H1 (cell line): ENCODE measurements around the gene LGALS1. TPM values are rescaled to one million over a fixed set of nuclear protein-coding genes. Genes with fewer than 3 reads are reported as not detected.

Experiments
- CBX5 ChIP-seq: fragments of 300-800, 300-1000 bp; sonication (generic); IDR thresholded peaks from 2 replicates; pipeline ENCODE4 v1.7.1; 2016; ENCODE audit warnings: antibody characterized with exemption, low read length, low read depth
- GABPA ChIP-seq: IDR thresholded peaks from 2 replicates; pipeline ENCODE4 v1.6.1; 2011; ENCODE audit warnings: mild to moderate bottlenecking, low read length, moderate library complexity, borderline replicate concordance; ENCODE audit not compliant: insufficient read depth
- GTF2F1 ChIP-seq: IDR thresholded peaks from 2 replicates; pipeline ENCODE4 v1.6.1; 2012; ENCODE audit warnings: low read depth, low read length, improper control_type of control experiment, borderline replicate concordance
- HDAC2 ChIP-seq, 2 experiments: fragments of 300-600 bp in 1 of 2; sonication (generic) in 1 of 2; IDR thresholded peaks; 2 replicates each; pipeline ENCODE4 v1.6.1; 2011 to 2012; ENCODE audit warnings: low read depth in 2 of 2, low read length in 2 of 2, mild to moderate bottlenecking in 2 of 2, moderate library complexity in 2 of 2, borderline replicate concordance in 1 of 2, inconsistent platforms in 1 of 2
- JUN ChIP-seq: IDR thresholded peaks from 2 replicates; pipeline ENCODE4 v1.6.1; 2011; ENCODE audit warnings: low read depth, mild to moderate bottlenecking, improper control_type of control experiment, low read length
- PHF8 ChIP-seq: fragments of 200-600 bp; sonication (generic); conservative IDR thresholded peaks from 2 replicates; pipeline ENCODE4 v1.7.1; 2012; ENCODE audit warnings: low read depth, mild to moderate bottlenecking, inconsistent platforms, low read length, moderate library complexity
- RAD21 ChIP-seq, 2 experiments: IDR thresholded peaks in 1 of 2; conservative IDR thresholded peaks in 1 of 2; 2 replicates each; pipeline ENCODE4 v1.6.1; 2011; ENCODE audit warnings: low read depth in 2 of 2, low read length in 2 of 2, improper control_type of control experiment in 1 of 2, inconsistent platforms in 1 of 2, mild to moderate bottlenecking in 1 of 2, moderate library complexity in 1 of 2
- RBBP5 ChIP-seq: IDR thresholded peaks from 2 replicates; pipeline ENCODE4 v1.7.1; 2012; ENCODE audit warnings: low read depth, mild to moderate bottlenecking, inconsistent platforms, low read length, moderate library complexity, borderline replicate concordance
- SIRT6 ChIP-seq: IDR thresholded peaks from one replicate; pipeline ENCODE4 v1.7.1; 2012; ENCODE audit warnings: low read length, inconsistent platforms
- SP1 ChIP-seq: IDR thresholded peaks from 2 replicates; pipeline ENCODE4 v1.6.1; 2011; ENCODE audit warnings: low read depth, low read length
- SP4 ChIP-seq: IDR thresholded peaks from 2 replicates; pipeline ENCODE4 v1.6.1; 2012; ENCODE audit warnings: low read length, inconsistent platforms
- SRF ChIP-seq: IDR thresholded peaks from 2 replicates; pipeline ENCODE4 v1.6.1; 2011; ENCODE audit warnings: mild to moderate bottlenecking, low read depth, low read length, moderate library complexity
- TAF1 ChIP-seq: IDR thresholded peaks from 2 replicates; pipeline ENCODE4 v1.6.1; 2011; ENCODE audit warnings: mild to moderate bottlenecking, low read depth, low read length
- polyA plus RNA-seq, 7 experiments: library from polyadenylated mRNA; depleted of rRNA in 3 of 7; stranded (reverse) in 5 of 7; unstranded in 2 of 7; fragments of >200 nt in 5 of 7; fragments of 200-250 nt in 2 of 7; gene quantifications; 1 replicate in 5 of 7; 2 replicates in 1 of 7; 4 replicates in 1 of 7; pipeline versions ENCODE4 v1.2.1 to v1.2.3, GENCODE V29; 2011 to 2013; ENCODE audit warnings: missing spikeins in 2 of 7, mixed read lengths in 2 of 7
- total RNA-seq: library from RNA; stranded (reverse); fragmentation: NEBNext Ultra II Directional; extraction: Animal tissue kit (Norgen Biotek cat#: 25700); gene quantifications from 2 replicates; pipeline ENCODE4 v1.2.1, GENCODE V29; 2021
- TF ChIP-seq, protein P1 (sequence below): IDR thresholded peaks from 2 replicates; pipeline ENCODE4 v1.6.1; 2011; ENCODE audit warnings: low read depth, mild to moderate bottlenecking, low read length; ENCODE audit not compliant: insufficient read depth

The LGALS1 gene
- total and polyA plus RNA-seq, 2 of the 8 experiments (the other 6 are each of a cell fraction or from before 2014, with no cell fraction given): 12.0 to 92.4 TPM

DNA sequence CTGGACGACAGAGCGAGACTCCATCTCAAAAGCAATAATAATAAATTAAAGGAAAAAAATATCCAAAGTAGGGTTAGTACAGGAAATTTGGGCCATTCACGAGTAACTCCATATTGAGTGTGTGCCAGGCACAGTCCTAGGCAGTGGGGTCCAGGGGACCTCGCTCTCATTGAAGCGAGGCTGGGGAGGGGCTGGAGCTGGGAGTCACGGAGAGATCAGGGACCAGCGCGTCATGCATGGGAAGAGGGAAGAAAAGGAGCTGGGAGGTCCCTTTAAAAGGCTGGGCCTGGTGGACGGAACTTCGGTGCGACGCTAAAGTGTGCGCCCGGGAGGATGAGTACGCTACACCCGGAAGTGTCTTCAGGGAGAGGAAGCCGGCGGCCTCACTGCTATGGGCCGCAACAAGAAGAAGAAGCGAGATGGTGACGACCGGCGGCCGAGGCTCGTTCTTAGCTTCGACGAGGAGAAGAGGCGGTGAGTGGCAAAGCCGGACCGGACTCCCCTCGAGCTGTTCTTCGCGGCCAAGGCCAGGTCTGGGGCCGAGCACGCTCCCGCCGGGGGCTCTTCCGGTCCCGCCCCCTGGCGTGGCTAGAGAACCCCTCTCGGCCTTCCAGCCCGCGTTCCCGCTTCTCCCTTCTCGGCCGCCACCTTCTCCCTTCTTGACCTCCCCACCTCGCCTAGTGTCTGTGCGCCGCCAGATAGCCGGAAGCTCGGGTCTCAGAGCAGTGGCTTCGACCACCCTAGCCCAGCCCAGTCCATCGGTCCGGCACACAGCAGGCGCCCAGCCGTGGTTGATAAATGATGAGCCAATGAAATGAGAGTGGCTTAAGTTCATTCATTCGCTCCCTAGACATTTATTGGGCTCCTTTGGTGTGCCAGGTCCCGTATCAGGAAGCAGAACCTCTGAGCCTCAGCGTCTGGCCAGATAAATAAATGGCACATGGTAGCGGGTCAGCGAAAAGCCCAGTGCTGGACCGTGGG lies 10.9 kb downstream of the LGALS1 start, which contains the start of gene NOL12 (continued):
- no peak for TF ChIP-seq CBX5
- TF ChIP-seq SP4: peak; percentile 93
- no peak for TF ChIP-seq SIRT6
- TF ChIP-seq GABPA: peak; percentile 98
- TF ChIP-seq PHF8: peak; percentile 84
- 0 out of 2 replicates have a peak, but pooled peaks have one; percentile 44 for TF ChIP-seq JUN
- TF ChIP-seq, protein P1, sequence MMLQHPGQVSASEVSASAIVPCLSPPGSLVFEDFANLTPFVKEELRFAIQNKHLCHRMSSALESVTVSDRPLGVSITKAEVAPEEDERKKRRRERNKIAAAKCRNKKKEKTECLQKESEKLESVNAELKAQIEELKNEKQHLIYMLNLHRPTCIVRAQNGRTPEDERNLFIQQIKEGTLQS: no peak
- TF ChIP-seq SRF: no peak
- no peak for TF ChIP-seq GTF2F1
- TF ChIP-seq TAF1: peak; percentile 93
- TF ChIP-seq HDAC2 (IDR thresholded peaks at IDR 0.05; ENCODE audit: borderline replicate concordance in 1 of 2, low read depth in 2 of 2, low read length in 2 of 2): peak in 1 of 2 experiments; percentile 31; a peak in 1 of 4 replicates
- TF ChIP-seq RAD21 (IDR thresholded peaks at IDR 0.05 in 1 of 2, conservative IDR thresholded peaks at IDR 0.05 in 1 of 2; ENCODE audit: low read depth in 2 of 2, low read length in 2 of 2): no peak
- TF ChIP-seq SP1: peak; percentile 93
- TF ChIP-seq RBBP5: peak; percentile 97
